IPS-NIHi11 (cell line): Measurements from ENCODE around the gene KRT33B.
"Not testable (repeated sequence)": the region's sequence is repeated elsewhere in the genome, so short reads cannot be mapped to it uniquely, and the experiment has no call there.

Experiments
- DNase-seq: peaks from one replicate; pipeline ENCODE4 v3.0.0; 2012; ENCODE audit warnings: mixed read lengths, low spot score

The KRT33B gene

DNA sequence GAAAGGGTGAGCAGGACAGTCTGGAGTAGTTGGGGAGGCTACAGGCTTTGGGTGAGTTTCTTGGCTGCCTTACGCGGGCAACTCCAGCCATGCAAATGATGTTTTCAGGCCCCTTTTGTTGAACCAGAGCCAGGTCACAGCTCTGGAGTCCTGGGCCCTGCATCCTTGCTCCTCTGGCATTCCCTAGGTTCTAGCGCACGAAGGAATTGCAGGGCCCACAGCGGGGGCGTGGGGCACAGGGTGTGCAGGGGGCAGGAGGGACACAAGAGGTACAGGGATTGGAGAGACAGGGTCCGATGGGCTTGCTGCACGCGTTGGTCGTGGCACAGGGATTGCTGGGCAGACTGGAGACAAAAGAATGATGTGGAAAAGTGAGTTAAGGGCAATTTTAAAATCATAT, 24.2 kb upstream of the KRT33B start:
- DNase-seq, result no peak

DNA sequence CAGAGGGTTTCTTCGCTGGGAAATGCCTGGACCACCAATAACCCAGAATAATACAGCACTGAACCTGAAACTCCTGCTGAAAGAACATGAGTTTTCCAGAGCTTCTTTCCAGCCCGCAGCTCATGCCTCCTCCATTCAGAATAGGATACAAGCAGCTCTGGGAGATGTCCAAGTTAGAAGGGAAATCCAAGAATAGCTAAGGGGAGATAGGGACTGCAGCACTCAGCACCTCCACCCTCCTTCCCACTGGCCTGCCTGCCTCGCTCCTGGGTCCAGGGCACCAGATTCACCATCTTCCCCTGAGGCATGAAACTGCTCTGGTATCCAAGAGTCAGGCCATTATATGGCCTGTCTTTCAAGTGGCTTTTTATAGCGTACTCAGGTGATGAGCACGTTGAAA, 23.7 kb upstream of the KRT33B start:
- DNase-seq, result no peak

DNA sequence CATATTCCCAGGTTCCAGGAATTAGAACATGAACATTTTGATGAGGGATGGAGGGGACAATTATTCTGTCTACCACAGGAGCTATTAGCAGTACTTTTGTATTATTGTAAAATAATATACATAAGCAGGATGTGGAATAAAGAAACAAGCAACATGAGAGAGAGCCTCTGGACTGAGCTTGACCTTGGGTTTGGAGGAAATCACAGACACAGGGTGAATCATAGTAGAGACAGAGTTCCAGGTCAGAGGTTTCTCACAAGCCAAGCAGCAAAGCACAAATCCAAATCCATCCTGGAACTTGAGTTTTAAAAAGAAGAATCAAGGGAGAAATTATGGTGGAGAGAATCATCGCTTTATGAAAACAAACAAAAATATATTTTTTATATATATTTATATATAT, 22.7 kb upstream of the KRT33B start:
- no peak for DNase-seq

DNA sequence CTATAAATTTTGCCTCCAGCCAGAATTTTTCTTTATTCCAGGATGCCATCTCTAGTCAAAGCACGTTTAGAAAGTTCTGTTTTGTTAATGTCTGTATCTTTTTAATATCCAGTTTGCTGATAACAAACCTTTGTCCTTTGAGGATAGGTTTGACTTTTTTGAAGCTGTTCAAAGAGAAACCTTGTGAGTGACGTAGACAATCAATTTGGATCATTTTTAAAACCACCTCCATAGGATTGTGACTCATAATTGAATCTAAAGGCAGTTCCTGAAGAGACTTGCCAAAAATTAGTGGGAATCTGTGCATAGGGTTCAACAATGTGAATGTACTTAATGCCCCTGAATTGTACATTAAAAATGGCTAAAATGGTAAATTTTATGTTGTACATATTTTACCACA, 21.9 kb upstream of the KRT33B start:
- DNase-seq, result no peak

DNA sequence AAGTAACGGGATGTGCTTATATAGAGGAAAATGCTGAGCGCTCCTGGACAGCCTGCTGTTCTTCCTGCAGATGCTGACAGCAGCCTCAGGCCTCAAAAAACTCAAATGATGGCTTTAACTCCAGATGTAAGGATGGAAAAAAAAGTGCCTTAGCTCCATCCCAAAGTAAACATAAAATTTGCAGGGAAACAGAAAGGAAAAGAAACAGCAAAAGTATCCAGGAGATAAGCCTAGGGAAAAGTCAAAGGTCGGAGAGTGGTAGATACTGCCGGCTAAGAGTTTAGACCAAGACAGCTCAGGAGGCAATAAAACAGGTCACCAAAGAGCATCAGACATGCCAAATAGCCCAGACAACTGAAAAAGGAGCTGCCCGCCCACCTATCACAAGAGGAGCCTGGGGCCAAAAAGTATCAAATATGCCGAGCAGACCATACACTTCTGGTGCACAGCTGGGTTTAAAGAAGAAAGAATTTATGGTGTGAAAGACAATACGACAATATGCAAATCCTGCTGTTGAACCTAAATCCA, 20.9 kb upstream of the KRT33B start:
- DNase-seq, result no peak

DNA sequence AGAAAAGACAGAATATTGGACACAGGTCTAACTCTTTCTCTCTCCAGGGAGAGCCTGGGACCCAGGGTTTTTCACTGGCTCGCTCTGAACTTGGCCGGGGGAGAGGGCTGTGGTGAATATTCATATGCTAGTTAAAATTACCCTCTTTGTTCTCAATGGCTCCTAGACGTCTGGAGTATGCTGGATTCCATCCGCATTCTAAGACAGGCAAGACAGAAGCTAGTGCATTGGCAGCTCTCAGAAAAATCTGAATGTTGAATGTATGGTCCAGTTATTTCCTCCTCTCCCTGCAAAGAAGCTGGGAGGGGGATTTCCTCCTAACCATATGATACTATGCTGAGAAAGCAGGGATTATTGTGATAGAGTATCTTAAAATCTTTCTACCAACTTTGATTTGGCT, 18.1 kb upstream of the KRT33B start:
- no peak for DNase-seq

DNA sequence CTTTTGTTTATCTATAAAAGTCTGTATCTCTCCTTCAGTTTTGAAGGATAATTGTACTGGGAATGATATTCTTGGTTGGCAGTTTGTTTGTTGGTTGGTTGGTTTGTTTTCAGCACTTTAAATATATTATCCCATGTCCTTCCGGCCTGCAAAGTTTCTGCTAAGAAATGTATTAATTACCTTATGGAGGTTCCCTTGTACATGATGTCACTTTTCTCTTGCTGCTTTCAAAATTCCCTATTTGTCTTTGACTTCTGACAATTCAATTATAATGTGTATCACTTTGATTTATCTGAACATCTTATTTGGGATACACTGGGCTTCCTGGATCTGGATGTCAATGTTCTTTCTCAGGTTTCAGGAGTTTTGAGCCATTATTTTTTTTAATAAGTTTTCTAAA, 16.6 kb upstream of the KRT33B start:
- DNase-seq, result no peak

DNA sequence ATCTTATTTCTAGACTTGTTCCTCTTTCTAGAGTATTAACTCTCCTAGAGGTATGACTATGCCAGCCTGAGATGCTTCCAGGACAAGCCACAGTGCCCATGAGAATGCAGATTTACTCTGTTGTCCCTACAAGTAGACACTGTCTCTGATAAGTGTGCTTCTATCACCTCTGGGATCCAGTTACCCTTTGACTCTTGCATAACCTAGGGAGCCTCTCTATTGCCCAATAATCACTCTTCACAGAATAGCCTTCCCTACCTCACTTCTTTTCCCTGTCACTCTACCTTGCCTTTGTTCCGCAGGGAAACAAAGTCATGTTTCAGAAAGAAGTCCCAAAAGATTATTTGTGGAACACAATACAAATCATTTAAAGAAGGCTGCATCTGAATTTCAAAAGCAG, 14.1 kb upstream of the KRT33B start:
- DNase-seq, result no peak

DNA sequence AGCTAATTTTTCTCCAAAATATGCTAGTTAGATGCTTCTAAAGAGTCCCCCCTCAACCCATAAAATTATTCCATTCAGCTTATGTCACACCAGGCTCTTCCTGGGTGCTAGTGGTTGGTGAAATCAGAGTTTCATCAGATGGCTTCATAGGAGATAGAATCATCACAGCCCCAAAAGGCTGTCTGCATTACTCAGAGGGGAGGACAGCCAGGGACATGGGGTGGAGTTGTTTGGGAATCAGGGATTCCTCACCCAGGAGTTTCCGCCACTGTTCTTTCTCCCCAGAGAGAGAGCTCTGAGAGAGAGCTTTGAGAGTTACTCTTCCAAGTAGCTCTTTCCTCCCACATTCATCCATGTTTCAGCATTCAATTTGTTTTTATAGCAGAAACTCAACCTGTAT, 12.8 kb upstream of the KRT33B start:
- no peak for DNase-seq

DNA sequence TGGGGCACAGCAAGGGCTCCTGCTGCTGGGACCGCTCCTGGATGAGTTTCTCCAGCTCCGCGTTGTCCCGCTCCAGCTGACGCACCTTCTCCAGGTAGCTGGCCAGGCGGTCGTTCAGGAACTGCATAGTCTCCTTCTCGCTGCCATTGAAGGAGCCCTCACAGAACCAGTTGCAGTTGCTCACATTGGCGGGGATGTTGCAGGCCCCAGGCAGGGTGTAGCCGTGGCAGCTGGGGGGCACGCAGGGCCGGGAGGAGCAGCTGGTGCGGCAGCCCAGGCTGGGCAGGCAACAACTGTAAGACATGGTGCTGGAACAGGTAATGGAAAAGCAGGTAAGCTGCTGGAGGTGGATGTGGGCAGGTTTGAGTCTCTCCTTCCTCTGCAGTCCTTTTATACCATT, 12.3 kb upstream of the KRT33B start, which contains the start of gene KRT34:
Gene KRT34, minus strand, starts transcription at position 364 of the 400 bp plus-strand sequence. Its CDS starts 60 bp downstream, at position 304.
- DNase-seq, result not testable (repeated sequence)

DNA sequence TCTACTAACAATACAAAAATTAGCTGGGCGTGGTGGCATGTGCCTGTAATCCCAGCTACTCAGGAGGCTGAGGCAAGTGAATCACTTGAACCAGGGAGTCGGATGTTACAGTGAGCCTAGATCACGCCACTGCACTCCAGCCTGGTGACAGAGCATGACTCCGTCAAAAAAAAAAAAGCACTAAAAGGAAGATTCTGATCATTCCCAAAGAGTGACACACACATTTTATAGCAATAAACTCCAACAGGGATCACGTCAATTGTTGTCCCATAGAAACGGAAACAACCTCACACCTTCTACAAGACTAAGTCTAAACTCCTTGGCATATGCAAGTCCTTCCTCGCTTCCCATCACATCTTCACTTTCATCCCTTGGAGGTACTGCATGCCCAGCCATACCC, 10.5 kb upstream of the KRT33B start:
- DNase-seq, result not testable (repeated sequence)

DNA sequence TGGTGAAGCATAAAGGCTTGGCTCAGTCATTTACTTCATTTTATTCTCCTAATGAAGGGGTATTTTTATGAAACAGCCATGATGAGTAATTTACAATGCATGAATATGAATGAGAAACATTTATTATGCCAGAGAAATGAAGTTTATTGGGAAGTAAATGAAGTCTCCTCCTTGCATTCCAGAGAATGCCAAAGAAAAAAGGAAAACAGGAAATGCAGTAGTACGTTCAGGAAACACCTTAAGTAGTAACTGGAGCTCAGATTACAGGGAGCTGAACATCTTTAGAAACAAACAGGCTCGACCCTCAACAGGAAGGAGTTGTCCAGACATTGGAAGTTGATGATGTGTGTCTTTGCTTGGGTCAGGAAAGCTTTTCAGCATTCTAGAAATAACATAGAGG, 7.9 kb upstream of the KRT33B start:
- no peak for DNase-seq

DNA sequence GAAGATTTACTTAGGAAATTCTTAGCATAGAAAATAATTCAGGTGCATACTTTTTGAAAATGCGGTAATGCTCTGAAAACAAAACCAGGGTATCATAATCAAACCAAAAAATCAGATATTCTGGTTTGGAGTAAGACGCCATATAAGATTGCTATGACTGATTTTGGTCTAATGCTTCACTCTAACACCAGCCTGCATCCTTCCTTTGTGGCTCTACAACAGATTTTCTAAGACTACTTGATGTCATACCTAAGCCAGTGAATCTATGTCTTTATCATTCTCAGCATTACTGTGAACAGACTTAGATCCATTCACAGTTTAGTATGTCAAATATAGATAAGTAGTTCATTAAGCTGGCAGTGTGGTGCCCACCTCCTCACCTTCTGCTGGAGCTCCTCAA, 590 bp downstream of the KRT33B start:
- DNase-seq, result no peak

DNA sequence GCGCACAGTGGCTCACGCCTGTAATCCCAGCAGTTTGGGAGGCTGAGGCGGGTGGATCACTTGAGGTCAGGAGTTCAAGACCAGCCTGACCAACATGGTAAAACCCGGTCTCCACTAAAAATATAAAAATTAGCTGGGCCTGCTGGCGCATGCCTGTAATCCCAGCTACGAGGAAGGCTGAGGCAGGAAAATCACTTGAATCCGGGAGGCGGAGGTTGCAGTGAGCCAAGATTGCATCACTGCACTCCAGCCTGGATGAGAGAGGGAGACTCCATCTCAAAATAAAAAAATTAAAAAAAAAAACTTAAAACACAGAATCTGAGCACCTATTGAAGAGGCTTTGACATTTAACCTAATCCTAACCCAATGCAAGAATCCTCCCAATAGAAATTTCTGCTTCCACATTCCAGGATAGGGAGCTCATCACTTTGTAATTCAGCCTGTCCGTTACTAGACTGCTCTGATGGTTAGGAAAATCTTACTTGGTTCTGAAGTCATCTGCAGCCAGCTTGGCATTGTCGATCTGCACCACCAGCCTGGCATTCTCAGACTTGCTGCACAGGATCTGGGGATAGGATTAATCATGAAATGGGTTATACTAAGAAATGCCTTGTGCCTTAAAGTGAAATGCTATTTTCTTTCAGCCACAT, 2.1 kb downstream of the KRT33B start:
- DNase-seq, result no peak

DNA sequence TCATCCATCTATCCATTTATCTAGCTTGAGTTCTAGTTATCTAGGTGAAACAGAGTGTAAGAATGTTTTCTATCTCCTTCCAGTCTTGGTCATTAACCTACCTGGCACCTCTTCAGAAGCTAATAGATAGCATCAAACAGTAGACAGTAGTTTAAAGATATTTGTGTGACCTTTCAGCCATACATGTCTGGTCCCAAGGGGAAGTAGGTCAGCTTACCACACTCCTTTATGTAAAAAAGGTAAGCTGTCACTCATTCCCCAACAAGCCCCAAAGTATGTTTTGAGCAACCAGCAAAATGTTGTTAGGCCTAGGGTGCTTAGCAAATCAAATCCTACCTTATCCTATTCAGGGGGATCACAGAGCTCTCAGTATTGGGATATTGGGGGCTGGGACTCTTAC, 3.5 kb downstream of the KRT33B start:
- no peak for DNase-seq

DNA sequence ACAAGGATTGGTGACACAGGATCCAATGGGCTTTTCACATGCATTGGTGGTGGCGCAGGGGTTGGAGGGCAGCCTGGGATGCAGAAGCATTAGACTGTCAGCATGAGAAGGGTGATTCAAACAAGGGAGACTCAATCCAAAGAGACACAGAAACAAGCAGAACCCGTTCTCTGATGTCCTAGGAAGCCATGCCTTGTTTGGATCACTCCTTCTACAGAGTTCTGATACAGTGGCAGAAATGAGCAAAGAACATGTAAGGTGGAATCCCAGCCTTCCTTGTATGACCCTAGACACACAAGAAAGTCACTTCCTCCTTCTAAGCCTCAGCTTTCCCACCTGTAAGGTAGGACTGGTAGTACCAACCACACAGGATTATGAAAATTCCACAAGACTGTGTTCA, 5.7 kb downstream of the KRT33B start:
- no peak for DNase-seq

DNA sequence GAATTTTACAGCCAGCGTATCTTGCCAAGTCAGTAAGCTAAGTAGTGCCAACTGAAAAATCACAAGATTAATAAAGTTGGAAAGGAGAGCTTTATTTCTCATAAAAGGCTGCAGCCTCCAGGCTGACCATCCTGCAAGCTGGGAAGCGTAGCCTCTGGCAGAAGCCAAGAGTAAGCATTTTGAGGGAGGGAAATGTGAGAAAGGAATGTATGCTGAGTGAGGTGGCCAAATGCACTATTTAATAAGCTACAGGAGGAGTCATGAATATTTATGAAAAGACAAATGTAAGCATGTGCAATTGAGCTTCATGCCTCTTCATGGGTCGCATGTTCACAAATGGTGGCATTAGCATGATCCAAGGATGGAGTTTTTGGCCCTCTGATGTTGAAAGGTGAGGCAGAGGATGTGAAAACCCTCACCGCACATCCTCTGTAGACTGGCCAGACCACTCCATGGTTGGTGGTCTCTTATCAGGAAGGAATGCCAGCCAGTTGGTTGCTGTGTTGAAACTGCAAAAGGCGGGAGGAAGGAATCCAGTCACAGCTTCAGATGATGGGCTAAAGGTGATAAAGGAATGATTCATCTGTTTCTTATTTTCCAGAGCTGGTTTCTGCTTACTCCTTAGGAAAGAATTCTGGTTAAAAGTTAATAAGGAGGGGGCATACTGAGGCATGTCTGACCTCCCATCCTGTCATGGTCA, 9.2 kb downstream of the KRT33B start:
- no peak for DNase-seq

DNA sequence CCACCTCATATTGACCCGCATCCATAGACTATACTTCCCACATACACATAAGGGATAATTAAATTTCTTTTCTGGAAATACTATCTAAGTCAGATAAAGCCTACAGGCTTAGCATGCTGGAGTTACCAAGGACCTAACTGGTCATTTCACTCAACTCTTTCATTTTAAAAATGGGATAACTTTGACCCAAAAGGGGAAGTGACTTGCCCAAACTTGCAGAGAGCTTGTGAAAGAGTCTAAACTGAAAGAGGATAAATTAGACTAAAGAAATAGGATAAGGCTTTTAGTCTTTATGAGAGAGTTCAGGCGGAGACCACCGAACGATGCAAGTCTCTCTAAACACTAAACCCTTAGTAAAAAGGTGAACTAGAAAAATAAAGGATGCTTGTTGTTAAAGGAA, 15.1 kb downstream of the KRT33B start:
- DNase-seq, result no peak

DNA sequence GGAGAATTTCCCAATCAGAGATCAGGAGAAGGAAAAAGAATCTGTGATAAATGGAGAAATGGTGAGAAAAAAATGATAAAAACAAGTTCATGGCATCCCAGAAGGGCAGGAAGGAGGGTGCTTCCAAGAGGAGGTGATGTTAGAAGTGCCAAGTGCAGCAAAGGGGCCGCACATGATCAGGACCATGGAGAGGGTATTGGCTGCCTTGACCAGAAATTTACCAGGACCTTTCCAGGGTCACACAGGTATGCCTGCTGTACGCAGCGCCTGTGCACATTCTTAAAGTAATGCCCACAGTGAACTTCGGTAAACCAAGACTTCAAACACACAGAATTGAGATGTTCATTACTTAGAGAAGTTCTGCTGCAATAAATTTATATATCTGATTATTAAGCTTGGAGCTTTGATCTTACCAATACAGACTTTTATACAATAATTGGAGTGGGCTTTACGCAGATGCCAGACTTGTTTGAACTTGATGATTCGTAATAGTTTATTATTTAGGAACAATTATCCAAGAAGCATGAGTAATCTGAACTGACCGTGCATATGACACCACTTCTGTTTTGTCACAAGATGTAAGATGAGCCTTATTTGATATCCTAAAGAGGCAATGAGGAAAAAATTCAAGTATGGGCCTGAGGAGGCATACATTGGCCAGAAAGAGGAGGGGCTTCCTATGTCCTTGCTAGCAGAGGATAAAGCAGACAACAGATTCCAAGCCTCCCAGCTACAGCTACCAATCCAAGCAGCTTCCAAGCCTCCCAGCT, 16.8 kb downstream of the KRT33B start:
- DNase-seq, result peak; percentile 47

DNA sequence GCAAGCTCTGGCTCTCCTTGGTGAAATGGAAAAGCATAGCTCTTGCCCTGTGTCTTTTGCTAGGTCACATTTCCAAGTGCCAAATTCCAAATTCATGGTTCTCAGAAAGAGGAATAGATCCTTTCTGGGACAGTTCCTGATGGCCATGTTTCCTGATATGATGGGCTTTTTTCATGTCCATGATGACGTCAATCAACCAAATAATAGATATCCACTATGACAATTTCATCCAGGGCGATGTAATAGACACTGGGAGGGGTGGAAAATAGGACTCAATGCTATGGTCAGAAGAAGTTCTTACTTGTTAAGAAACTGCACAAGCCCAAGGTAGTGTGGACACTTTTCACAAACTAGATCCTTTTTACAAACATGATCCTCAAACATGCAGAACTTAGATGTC, 18.4 kb downstream of the KRT33B start:
- no peak for DNase-seq

DNA sequence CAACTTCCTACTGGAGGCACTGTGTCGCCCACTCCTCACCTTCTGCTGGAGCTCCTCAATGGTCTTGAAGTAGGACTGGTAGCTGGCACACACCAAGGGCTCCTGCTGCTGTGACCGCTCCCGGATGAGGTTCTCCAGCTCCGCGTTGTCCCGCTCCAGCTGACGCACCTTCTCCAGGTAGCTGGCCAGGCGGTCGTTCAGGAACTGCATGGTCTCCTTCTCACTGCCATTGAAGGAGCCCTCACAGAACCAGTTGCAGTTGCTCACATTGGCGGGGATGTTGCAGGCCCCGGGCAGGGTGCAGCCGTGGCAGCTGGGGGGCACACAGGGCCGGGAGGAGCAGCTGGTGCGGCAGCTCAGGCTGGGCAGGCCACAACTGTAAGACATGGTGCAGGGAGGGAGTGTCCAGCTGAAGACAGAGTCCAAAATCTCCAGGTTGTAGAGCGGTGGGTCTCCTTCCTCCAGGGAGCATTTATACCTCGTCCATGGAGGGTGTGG, 19.2 kb downstream of the KRT33B start, which contains the start of gene KRT33A:
Gene KRT33A, minus strand, starts transcription at position 448 of the 498 bp plus-strand sequence. Its CDS starts 61 bp downstream, at position 387.
- not testable (repeated sequence) for DNase-seq
